GM23338 (cell line): Measurements from ENCODE around the gene SH3TC1. TPM values are rescaled to one million over a fixed set of nuclear protein-coding genes. Genes with fewer than 3 reads are reported as not detected.
A peak's percentile ranks its signal among the peaks of the same experiment; 100 is the strongest.

Experiments
- ATAC-seq: fragments of 200-7000 bp; cut with Tn5 transposase; 3 replicates; pipeline ENCODE4 v1.9.1; 2020
- DNase-seq: peaks from one replicate; pipeline ENCODE4 v3.0.0-alpha.2; 2015; ENCODE audit warnings: low spot score
- H2AFZ ChIP-seq: fragments of 200-600 bp; sonication (generic); 2 replicates; pipeline ENCODE4 v1.8.0; 2016; ENCODE audit warnings: antibody characterized with exemption, mild to moderate bottlenecking, moderate library complexity
- H3F3A ChIP-seq: fragments of 200-600 bp; sonication (generic); replicated peaks from 2 replicates; pipeline ENCODE4 v1.8.0; 2017; ENCODE audit warnings: antibody characterized with exemption, mixed run types, low read depth
- H3K27ac ChIP-seq: fragments of 200-600 bp; sonication (generic); 2 replicates; pipeline ENCODE4 v1.6.1; 2016; ENCODE audit warnings: low read depth
- H3K27me3 ChIP-seq: fragments of 200-600 bp; sonication (generic); 2 replicates; pipeline ENCODE4 v1.8.0; 2016; ENCODE audit warnings: mild to moderate bottlenecking, mixed run types, moderate library complexity; ENCODE audit not compliant: insufficient read depth
- H3K36me3 ChIP-seq: fragments of 200-600 bp; sonication (generic); 2 replicates; pipeline ENCODE4 v1.8.0; 2016; ENCODE audit warnings: mild to moderate bottlenecking; ENCODE audit not compliant: insufficient read depth
- H3K4me1 ChIP-seq: fragments of 200-600 bp; sonication (generic); 2 replicates; pipeline ENCODE4 v1.8.0; 2016; ENCODE audit warnings: mild to moderate bottlenecking, moderate library complexity; ENCODE audit not compliant: insufficient read depth
- H3K4me2 ChIP-seq: fragments of 200-600 bp; sonication (generic); 2 replicates; pipeline ENCODE4 v1.7.1; 2017; ENCODE audit warnings: mixed run types
- H3K4me3 ChIP-seq: fragments of 200-600 bp; sonication (generic); 2 replicates; pipeline ENCODE4 v1.6.1; 2016; ENCODE audit warnings: mixed run types
- H3K79me2 ChIP-seq: fragments of 200-600 bp; sonication (generic); replicated peaks from 2 replicates; pipeline ENCODE4 v1.8.0; 2017; ENCODE audit warnings: mild to moderate bottlenecking; ENCODE audit not compliant: insufficient read depth
- H3K9me2 ChIP-seq: fragments of 200-600 bp; sonication (generic); 2 replicates; pipeline ENCODE4 v1.8.0; 2017; ENCODE audit not compliant: insufficient read depth
- H4K20me1 ChIP-seq: fragments of 200-600 bp; sonication (generic); replicated peaks from 2 replicates; pipeline ENCODE4 v1.8.0; 2017; ENCODE audit warnings: mild to moderate bottlenecking; ENCODE audit not compliant: insufficient read depth
- H3K27ac Mint-ChIP-seq: 2 replicates; pipeline ENCODE4 v1.8.0; 2020; ENCODE audit warnings: inconsistent platforms, mild to moderate bottlenecking, moderate library complexity, mixed read lengths
- H3K27me3 Mint-ChIP-seq: 3 replicates; pipeline ENCODE4 v1.8.0; 2022; ENCODE audit warnings: low read depth, mild to moderate bottlenecking, moderate library complexity, mixed read lengths, inconsistent platforms; ENCODE audit not compliant: insufficient read depth, poor library complexity
- H3K36me3 Mint-ChIP-seq: 3 replicates; pipeline ENCODE4 v1.8.0; 2021; ENCODE audit warnings: low read depth, mild to moderate bottlenecking, inconsistent platforms, moderate library complexity, mixed read lengths
- H3K4me1 Mint-ChIP-seq: 3 replicates; pipeline ENCODE4 v1.8.0; 2020; ENCODE audit warnings: mild to moderate bottlenecking, inconsistent platforms, mixed read lengths
- H3K4me3 Mint-ChIP-seq: 3 replicates; pipeline ENCODE4 v1.8.0; 2021; ENCODE audit warnings: moderate library complexity, mild to moderate bottlenecking, inconsistent platforms, mixed read lengths
- H3K9me3 Mint-ChIP-seq: 3 replicates; pipeline ENCODE4 v1.8.0; 2020; ENCODE audit warnings: moderate library complexity, mild to moderate bottlenecking, inconsistent platforms, mixed read lengths
- JUNB ChIP-seq: IDR thresholded peaks from one replicate; pipeline ENCODE4 v1.6.1; 2016; ENCODE audit warnings: antibody characterized with exemption; ENCODE audit not compliant: unreplicated experiment
- STAT1 ChIP-seq: IDR thresholded peaks from one replicate; pipeline ENCODE4 v1.6.1; 2016; ENCODE audit warnings: antibody characterized with exemption; ENCODE audit not compliant: unreplicated experiment
- ZNF114 ChIP-seq: fragments of 250-450 bp; sonication (Bioruptor Pico); IDR thresholded peaks from 2 replicates; pipeline ENCODE4 v1.5.0; 2020; ENCODE audit warnings: mild to moderate bottlenecking, moderate library complexity
- polyA plus RNA-seq: library from polyadenylated mRNA; unstranded; fragments of >200 nt; fragmentation: Nextera tagmentation; extraction: Ambion mirVana; gene quantifications from 2 replicates; pipeline ENCODE4 v1.2.1, GENCODE V29; 2016
- total RNA-seq: library from RNA; depleted of rRNA; stranded (reverse); fragments of >200 nt; shearing (Covaris generic); gene quantifications from 2 replicates; pipeline ENCODE4 v1.2.3, GENCODE V29; 2014
- TF ChIP-seq, protein P1 (sequence below), 2 experiments: fragments of 200-600 bp in 1 of 2; sonication (generic) in 1 of 2; conservative IDR thresholded peaks; 2 replicates each; pipeline versions ENCODE4 v1.5.1 to v1.6.1; 2016 to 2017; ENCODE audit warnings: antibody characterized with exemption in 2 of 2, low read depth in 2 of 2, mild to moderate bottlenecking in 2 of 2, moderate library complexity in 1 of 2
- TF ChIP-seq, protein P2 (sequence below): IDR thresholded peaks from one replicate; pipeline ENCODE4 v1.6.1; 2018; ENCODE audit warnings: antibody characterized with exemption; ENCODE audit not compliant: unreplicated experiment

SH3TC1 gene
- total and polyA plus RNA-seq, 2 experiments from 2014 or later: 0.07 TPM; not detected in 1

DNA sequence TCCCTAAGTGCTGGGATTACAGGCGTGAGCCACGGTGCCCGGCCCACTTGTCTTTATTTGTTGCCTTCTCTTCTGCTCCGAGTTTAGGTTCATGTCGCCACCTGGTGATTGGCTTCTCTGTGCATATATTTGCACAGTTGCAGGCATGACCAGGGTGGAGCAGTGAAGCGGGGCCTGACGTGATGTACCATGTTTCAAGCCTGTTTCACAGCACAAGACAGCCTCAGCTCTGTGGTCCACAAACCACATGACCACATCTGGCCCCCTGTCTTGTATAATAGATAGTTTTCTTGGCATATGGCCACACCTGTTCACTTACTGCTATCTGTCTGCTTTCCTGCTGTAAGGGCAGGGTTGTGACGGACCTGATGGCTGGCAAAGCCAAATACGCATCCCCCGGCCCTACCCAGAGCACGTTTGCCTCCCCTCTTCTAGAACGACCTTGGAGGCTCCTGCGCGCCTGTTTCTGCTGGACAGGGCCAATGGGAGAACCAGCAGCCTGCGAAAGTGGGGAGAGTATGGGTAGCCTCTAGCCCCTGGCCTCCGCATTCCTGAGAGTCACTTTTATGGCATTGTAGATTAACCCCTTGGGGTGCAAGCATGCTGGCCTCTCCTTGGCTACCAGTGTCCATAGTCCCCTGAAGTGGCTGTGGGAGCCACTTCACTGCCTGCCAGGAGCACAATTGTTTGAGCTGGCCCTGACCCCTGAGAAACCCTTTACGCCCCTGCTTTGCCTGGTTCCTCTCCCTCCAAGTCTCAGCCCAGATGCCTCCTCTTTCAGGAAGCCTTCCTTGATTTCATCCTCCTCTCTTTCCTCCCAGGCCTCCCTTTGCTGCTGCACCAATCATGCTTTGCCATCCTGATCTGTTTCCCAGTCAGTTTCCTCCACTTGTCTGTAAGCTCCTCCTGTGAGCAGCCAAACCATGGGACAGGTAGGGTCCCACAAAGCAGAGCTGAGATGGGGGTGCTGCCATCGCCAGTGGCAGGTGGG is 6.0 kb upstream of the SH3TC1 start:
- H3K9me2 ChIP-seq: no peaks in the 10 kb centered on the region
- H3K79me2 ChIP-seq: no peaks in the 10 kb centered on the region
- Mint-ChIP-seq H3K4me1 (peaks cover 10% of the 10 kb centered on the region; the same call in 2 of the 3 replicates), H3K36me3 (no peaks in the 10 kb centered on the region), H3K4me3 (no peak overlapping the region), H3K9me3 (no peaks in the 10 kb centered on the region), H3K27ac (peak overlapping the region; percentile 10; the same call in 1 of the 2 replicates), H3K27me3 (peaks cover 6% of the 10 kb centered on the region)
- no peaks in the 10 kb centered on the region for H3F3A ChIP-seq
- no peaks in the 10 kb centered on the region for H4K20me1 ChIP-seq
- no peak overlapping the region for H3K4me2 ChIP-seq
- H3K36me3 ChIP-seq: no peaks in the 10 kb centered on the region
- TF ChIP-seq, protein P1, sequence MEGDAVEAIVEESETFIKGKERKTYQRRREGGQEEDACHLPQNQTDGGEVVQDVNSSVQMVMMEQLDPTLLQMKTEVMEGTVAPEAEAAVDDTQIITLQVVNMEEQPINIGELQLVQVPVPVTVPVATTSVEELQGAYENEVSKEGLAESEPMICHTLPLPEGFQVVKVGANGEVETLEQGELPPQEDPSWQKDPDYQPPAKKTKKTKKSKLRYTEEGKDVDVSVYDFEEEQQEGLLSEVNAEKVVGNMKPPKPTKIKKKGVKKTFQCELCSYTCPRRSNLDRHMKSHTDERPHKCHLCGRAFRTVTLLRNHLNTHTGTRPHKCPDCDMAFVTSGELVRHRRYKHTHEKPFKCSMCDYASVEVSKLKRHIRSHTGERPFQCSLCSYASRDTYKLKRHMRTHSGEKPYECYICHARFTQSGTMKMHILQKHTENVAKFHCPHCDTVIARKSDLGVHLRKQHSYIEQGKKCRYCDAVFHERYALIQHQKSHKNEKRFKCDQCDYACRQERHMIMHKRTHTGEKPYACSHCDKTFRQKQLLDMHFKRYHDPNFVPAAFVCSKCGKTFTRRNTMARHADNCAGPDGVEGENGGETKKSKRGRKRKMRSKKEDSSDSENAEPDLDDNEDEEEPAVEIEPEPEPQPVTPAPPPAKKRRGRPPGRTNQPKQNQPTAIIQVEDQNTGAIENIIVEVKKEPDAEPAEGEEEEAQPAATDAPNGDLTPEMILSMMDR (conservative IDR thresholded peaks at IDR 0.05; ENCODE audit: low read depth in 2 of 2): peak; percentile 7 to 53; a peak in 2 of 4 replicates
- no peak for TF ChIP-seq STAT1
- H3K27me3 ChIP-seq: no peaks in the 10 kb centered on the region
- no peak for ATAC-seq
- no peak overlapping the region for H2AFZ ChIP-seq
- no peak overlapping the region for H3K4me3 ChIP-seq
- no peak for DNase-seq
- H3K4me1 ChIP-seq: no peaks in the 10 kb centered on the region
- no peak overlapping the region for H3K27ac ChIP-seq

DNA sequence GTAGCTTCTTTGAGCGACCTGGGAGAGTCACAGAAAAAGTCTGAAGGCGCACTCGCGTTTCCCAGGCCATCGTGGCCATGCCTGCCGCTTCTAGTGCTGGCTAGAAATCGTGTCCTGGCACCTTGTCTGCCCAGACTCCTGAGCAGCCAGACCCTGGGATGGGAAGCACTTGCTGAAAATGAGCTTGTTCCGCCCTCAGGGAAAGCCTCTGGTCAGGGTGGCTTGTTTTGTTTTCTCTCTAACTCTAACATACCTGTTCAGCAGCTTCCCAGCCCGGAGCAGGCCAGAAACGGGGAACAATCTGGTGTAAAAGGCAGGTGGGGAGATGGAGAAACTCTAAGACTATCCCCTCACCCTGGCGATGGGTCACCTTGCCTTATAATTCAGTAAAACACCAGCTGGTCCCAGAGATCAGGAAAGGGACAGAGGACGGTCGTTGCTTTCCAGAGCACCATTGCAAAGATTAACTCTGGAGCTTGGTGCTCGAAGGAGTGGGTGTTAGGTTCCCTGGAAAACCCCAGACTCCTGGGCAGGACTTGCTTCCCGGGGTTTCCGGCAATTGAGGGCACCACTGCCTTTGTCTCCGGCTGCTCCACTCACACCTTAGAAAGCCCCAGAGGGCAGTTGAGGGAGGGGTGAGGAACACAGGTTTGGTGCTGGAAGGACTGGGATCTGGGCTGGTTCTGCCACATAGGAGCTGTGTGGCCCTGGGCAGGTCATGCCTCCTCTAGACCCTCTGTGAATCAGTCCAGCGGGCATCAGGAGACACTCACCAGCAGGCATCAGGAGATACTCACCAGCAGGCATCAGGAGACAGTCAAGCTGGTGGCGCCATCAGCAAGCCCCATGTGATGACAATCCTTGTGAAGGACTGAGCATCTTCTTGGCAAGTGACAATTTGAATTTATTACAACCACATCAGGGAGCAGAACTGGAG is 4.5 kb upstream of the SH3TC1 start:
- no peaks in the 10 kb centered on the region for H3K79me2 ChIP-seq
- no peak overlapping the region for H2AFZ ChIP-seq
- no peak overlapping the region for H3K4me3 ChIP-seq
- Mint-ChIP-seq H3K27ac (no peak overlapping the region), H3K9me3 (no peaks in the 10 kb centered on the region), H3K4me1 (peaks cover 13% of the 10 kb centered on the region), H3K27me3 (peaks cover 3% of the 10 kb centered on the region), H3K4me3 (no peak overlapping the region), H3K36me3 (no peaks in the 10 kb centered on the region)
- H3K36me3 ChIP-seq: no peaks in the 10 kb centered on the region
- H3K27ac ChIP-seq: no peak overlapping the region
- H4K20me1 ChIP-seq: no peaks in the 10 kb centered on the region
- no peak for DNase-seq
- H3K4me2 ChIP-seq: no peak overlapping the region
- no peaks in the 10 kb centered on the region for H3K4me1 ChIP-seq
- H3K9me2 ChIP-seq: no peaks in the 10 kb centered on the region
- no peaks in the 10 kb centered on the region for H3K27me3 ChIP-seq
- no peak for ATAC-seq
- no peaks in the 10 kb centered on the region for H3F3A ChIP-seq
- TF ChIP-seq, protein P1 (conservative IDR thresholded peaks at IDR 0.05; ENCODE audit: low read depth in 2 of 2): no peak
- no peak for TF ChIP-seq ZNF114 (CRISPR knock-in tag)
- TF ChIP-seq, protein P2, sequence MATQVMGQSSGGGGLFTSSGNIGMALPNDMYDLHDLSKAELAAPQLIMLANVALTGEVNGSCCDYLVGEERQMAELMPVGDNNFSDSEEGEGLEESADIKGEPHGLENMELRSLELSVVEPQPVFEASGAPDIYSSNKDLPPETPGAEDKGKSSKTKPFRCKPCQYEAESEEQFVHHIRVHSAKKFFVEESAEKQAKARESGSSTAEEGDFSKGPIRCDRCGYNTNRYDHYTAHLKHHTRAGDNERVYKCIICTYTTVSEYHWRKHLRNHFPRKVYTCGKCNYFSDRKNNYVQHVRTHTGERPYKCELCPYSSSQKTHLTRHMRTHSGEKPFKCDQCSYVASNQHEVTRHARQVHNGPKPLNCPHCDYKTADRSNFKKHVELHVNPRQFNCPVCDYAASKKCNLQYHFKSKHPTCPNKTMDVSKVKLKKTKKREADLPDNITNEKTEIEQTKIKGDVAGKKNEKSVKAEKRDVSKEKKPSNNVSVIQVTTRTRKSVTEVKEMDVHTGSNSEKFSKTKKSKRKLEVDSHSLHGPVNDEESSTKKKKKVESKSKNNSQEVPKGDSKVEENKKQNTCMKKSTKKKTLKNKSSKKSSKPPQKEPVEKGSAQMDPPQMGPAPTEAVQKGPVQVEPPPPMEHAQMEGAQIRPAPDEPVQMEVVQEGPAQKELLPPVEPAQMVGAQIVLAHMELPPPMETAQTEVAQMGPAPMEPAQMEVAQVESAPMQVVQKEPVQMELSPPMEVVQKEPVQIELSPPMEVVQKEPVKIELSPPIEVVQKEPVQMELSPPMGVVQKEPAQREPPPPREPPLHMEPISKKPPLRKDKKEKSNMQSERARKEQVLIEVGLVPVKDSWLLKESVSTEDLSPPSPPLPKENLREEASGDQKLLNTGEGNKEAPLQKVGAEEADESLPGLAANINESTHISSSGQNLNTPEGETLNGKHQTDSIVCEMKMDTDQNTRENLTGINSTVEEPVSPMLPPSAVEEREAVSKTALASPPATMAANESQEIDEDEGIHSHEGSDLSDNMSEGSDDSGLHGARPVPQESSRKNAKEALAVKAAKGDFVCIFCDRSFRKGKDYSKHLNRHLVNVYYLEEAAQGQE: no peak
- TF ChIP-seq JUNB: no peak
